Esophagus muscularis mucosa (tissue), 2 donors: Measurements from ENCODE around the gene APLN.

ENCODE experiments used
- EP300 ChIP-seq: sonication (generic); formaldehyde crosslinking; IDR thresholded peaks from one replicate; pipeline ENCODE4 v1.6.1; 2017; ENCODE audit warnings: antibody characterized with exemption
- POLR2A ChIP-seq: fragments of 450-650 bp; IDR thresholded peaks from one replicate; pipeline ENCODE4 v1.6.1; 2017; ENCODE audit warnings: antibody characterized with exemption, moderate library complexity, mild to moderate bottlenecking, low read depth

DNA sequence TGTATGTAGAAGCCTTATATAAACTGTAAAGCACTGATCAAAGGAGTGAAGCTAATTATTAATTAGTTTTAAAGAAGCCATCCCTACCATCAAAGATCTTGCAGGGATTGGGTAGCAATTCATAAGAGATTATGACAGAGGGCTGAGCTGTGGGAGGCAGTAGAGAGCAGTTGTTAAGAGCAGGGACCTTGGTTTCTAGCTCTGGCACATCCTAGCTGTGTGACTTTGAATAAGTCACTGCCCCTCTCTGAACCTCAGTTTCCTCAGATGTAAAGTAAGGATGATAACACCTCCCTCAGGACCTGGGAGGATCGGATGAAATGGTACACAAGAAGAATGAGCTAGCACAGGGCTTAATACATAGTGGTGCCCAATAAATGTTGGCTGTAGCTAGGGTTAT is 45.4 kb downstream of the APLN start:
- TF ChIP-seq POLR2A (no peak), EP300 (no peak)
